Heart left ventricle (tissue), 16 donors: Measurements from ENCODE around the gene HECTD3. TPM values are rescaled to one million over a fixed set of nuclear protein-coding genes. Genes with fewer than 3 reads are reported as not detected.

Experiments used
- ATAC-seq, 4 donors: fragments of 200-7000 bp; cut with Tn5 transposase; one replicate each; pipeline ENCODE4 v1.9.1; 2020 to 2022; ENCODE audit warnings: moderate library complexity in 4 of 4, mild to moderate bottlenecking in 3 of 4, moderate number of reproducible peaks in 1 of 4
- DNase-seq, 5 donors: peaks; one replicate each; pipeline ENCODE4 v3.0.0-alpha.2; 2020
- H3K27ac ChIP-seq, 12 donors: fragments of 200-600 bp; sonication (generic) in 4 of 12; one replicate each; pipeline versions ENCODE4 v1.5.0 to v1.8.0; 2016 to 2022; ENCODE audit warnings: mild to moderate bottlenecking in 2 of 12
- H3K27me3 ChIP-seq, 9 donors: fragments of 200-600 bp; sonication (generic) in 2 of 9; one replicate each; pipeline versions ENCODE4 v1.5.1 to v1.8.0; 2016 to 2022; ENCODE audit warnings: mild to moderate bottlenecking in 3 of 9
- H3K36me3 ChIP-seq, 9 donors: fragments of 200-600 bp; sonication (generic) in 2 of 9; one replicate each; pipeline versions ENCODE4 v1.5.0 to v1.8.0; 2018 to 2022; ENCODE audit warnings: mild to moderate bottlenecking in 2 of 9
- H3K4me1 ChIP-seq, 12 donors: fragments of 200-600 bp; sonication (generic) in 4 of 12; one replicate each; pipeline versions ENCODE4 v1.5.0 to v1.8.0; 2016 to 2022; ENCODE audit warnings: mild to moderate bottlenecking in 3 of 12
- H3K4me3 ChIP-seq, 12 donors: fragments of 200-600 bp; sonication (generic) in 4 of 12; one replicate each; pipeline versions ENCODE4 v1.5.0 to v1.8.0; 2017 to 2022; ENCODE audit warnings: mild to moderate bottlenecking in 9 of 12, moderate library complexity in 4 of 12
- H3K9me3 ChIP-seq, 12 donors: fragments of 200-600 bp; sonication (generic) in 4 of 12; one replicate each; pipeline versions ENCODE4 v1.5.0 to v1.8.0; 2016 to 2022; ENCODE audit warnings: mild to moderate bottlenecking in 1 of 12
- CTCF ChIP-seq, 12 donors: fragments of 200-600 bp; sonication (generic) in 4 of 12; IDR thresholded peaks; one replicate each; pipeline versions ENCODE4 v1.5.0 to v1.8.0; 2018 to 2022; ENCODE audit warnings: antibody characterized with exemption in 12 of 12, mild to moderate bottlenecking in 5 of 12
- POLR2A ChIP-seq, 2 donors: fragments of 450-650 bp; IDR thresholded peaks; one replicate each; pipeline ENCODE4 v1.6.1; 2017; ENCODE audit warnings: antibody characterized with exemption in 2 of 2, mild to moderate bottlenecking in 2 of 2, moderate library complexity in 2 of 2
- WGBS, 4 donors: extraction: QIAGEN DNeasy Blood & Tissue Kit in 2 of 4; methylation state at CpG; one replicate each; pipeline versions ENCODE4 v1.1.5 to v1.1.7; 2013 to 2018; 5-methylcytosine and 5-hydroxymethylcytosine counted together
- intact Hi-C, 10 donors: fragments of 100-400 bp; cut with DNase I; formaldehyde crosslinking; loops; one replicate each; pipeline versions ENCODE4 v1.11.1 to v1.14.2; 2022
- polyA plus RNA-seq, 2 donors: library from polyadenylated mRNA; stranded (reverse); fragments of 200-250 nt; gene quantifications; one replicate each; pipeline ENCODE4 v1.2.3, GENCODE V29; 2013
- total RNA-seq, 9 donors: library from RNA; depleted of rRNA in 2 of 9; stranded (reverse); fragments of >200 nt in 2 of 9; fragmentation: NEBNext Ultra II Directional in 3 of 9; extraction: Animal tissue kit (Norgen Biotek cat#: 25700) in 3 of 9; gene quantifications; one replicate each; pipeline versions ENCODE4 v1.1.0 to v1.2.4, GENCODE V29; 2016 to 2023
- donor health status: ischemic (EF 13 %, LVEDD 7.1; RV severe dilation, severe dysfunction).
- donor health status: healthy with polysubstance abuse.
- donor health status: DM: no; HTN: yes; CAD: no.
- donor health status: DM: no; HTN: no; CAD: no.
- donor health status: ischemic (EF 25% LVEDD 6.9; RV normal size, moderate dysfunction).
- donor health status: ischemic (EF 25% LVEDD 5.7; RV mildly dilated, moderate dysfunction).
- donor health status: healthy.
- donor health status: DM: yes; HTN: yes; CAD: no.
- donor health status: ischemic (EF 35%, LVEDD 5.7; RV mildly dilated, moderate dysfunction).
- donor health status: nonischemic (EF 11% LVEDD 7.7; RV severe dilation, severe dysfunction).
- donor health status: DM: yes; HTN: yes; CAD: no.
- donor health status: PGD.
- donor health status: ischemic (EF 29% LVEDD 5.4; RV normal size, mild dysfunction).
- donor health status: nonischemic (EF 23%, LVEDD 6.1; RV moderate dilation, normal function).

Gene HECTD3
- total and polyA plus RNA-seq, 11 donors, result 17.6 to 34.3 (median 22.8) TPM

DNA sequence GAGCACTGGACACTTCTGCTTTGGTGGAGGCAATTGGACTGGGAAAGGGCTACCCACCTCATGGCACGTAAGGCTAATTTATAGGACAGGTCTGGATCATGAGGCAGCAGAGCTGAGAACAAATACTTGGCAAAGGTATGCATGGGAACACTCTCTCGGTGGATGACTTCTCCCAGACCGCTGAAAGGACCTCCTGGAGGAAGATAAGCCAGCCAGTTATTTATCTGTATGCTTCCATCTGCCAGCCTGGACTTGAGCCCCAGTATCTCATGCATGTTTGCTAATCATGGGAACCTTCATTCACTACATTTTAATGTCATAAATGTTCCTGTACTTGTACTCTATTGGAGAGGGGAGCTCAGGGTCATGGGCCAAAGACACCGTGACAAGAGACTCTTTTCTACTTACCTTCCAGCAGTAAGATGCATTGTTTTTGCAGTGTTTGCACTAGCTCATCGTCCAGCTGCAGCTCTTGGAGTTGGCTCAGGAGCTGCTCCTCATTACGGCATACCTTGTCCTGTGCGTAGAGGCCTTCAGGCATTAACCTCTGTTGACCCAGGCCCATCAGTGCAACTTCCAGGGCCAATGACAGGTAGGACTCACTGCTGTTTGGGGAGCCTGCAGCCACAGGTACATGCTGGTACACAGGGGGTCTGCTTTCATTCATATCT is 24.6 kb upstream of the HECTD3 start:
- intact Hi-C loops, result no loop called here
- H3K4me1 ChIP-seq, result no peaks in the 10 kb centered on the region
- H3K4me3 ChIP-seq, result no peak overlapping the region
- DNase-seq, result no peak
- no peak for TF ChIP-seq POLR2A (IDR thresholded peaks at IDR 0.05)
- TF ChIP-seq CTCF (IDR thresholded peaks at IDR 0.05), result no peak
- no peak overlapping the region for H3K27ac ChIP-seq
- WGBS, 4 donors, result 68 to 77% (median 73%) methylated on average over 7 of the region's 7 CpGs
- H3K36me3 ChIP-seq, result peaks cover 0 to 24% (median 0%) of the 10 kb centered on the region in 9 donors
- no peaks in the 10 kb centered on the region for H3K9me3 ChIP-seq
- no peaks in the 10 kb centered on the region for H3K27me3 ChIP-seq
- ATAC-seq, result no peak

DNA sequence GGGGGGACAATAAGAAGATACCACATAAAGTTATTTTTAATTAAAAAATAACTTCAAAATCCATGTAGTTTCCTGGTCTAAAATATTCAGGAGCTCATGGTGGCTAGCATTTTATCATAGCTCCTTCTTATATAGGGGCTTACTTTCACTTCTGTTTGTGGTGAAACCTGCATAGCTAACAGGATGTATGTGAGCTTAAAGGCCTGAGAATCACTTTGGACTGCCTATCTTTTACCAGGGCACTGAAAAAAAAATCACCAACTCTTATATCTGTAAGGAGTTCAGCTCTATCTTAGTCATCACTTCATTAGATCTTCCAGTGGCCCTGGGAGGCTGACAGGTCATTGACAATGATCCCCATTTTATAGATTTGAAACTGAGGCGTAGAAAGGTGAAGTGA is 22.2 kb upstream of the HECTD3 start:
- H3K9me3 ChIP-seq, result no peaks in the 10 kb centered on the region
- WGBS, 4 donors, result 97 to 100% (median 98%) methylated on average over 1 of the region's 1 CpG
- H3K4me3 ChIP-seq, result no peak overlapping the region
- H3K4me1 ChIP-seq, result no peaks in the 10 kb centered on the region
- H3K27ac ChIP-seq, result no peak overlapping the region
- no peak for DNase-seq
- intact Hi-C loops, result no loop called here
- no peaks in the 10 kb centered on the region for H3K27me3 ChIP-seq
- TF ChIP-seq CTCF (IDR thresholded peaks at IDR 0.05) (no peak), POLR2A (IDR thresholded peaks at IDR 0.05) (no peak)
- peaks cover 0 to 24% (median 0%) of the 10 kb centered on the region in 9 donors for H3K36me3 ChIP-seq
- no peak for ATAC-seq

GRCh38 chr1:45032837-45033236 is 21.7 kb upstream of the HECTD3 start:
- Histone ChIP-seq H3K27ac (no peak overlapping the region), H3K9me3 (no peaks in the 10 kb centered on the region), H3K36me3 (peaks cover 0 to 24% (median 0%) of the 10 kb centered on the region in 9 donors), H3K4me3 (no peak overlapping the region), H3K27me3 (no peaks in the 10 kb centered on the region), H3K4me1 (no peaks in the 10 kb centered on the region)
- TF ChIP-seq CTCF (IDR thresholded peaks at IDR 0.05), result no peak
- no peak for DNase-seq
- 73 to 80% (median 75%) methylated on average over 2 of the region's 2 CpGs for WGBS, 4 donors
- intact Hi-C loops, result no loop called here
- no peak for ATAC-seq

DNA sequence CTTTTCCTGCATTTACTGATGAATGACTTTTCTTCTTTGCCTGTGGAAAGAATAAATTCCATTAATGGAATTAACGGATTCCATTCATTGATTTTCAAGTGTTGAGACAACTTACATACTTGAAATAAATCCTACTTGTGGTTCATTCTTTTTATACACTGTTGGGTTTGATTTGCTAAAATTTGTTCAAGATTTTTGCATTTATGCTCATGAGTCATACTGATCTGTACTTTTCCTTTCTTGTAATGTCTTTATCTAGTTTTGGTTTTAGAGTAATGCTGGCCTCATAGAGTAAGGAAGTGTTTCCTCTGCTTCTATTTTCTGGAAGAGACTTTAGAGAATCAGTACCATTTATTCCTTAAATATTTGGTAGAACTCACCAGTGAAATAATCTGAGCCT is 15.3 kb upstream of the HECTD3 start:
- H3K9me3 ChIP-seq, result peaks cover 0 to 7% (median 0%) of the 10 kb centered on the region in 12 donors
- no peak overlapping the region for H3K4me3 ChIP-seq
- no peaks in the 10 kb centered on the region for H3K4me1 ChIP-seq
- intact Hi-C loops, result no loop called here
- ATAC-seq (no peak), DNase-seq (no peak)
- 86 to 97% (median 90%) methylated on average over 1 of the region's 1 CpG for WGBS, 4 donors
- H3K27me3 ChIP-seq, result no peaks in the 10 kb centered on the region
- no peak for TF ChIP-seq CTCF (IDR thresholded peaks at IDR 0.05)
- TF ChIP-seq POLR2A (IDR thresholded peaks at IDR 0.05), result no peak
- no peaks in the 10 kb centered on the region for H3K36me3 ChIP-seq
- H3K27ac ChIP-seq, result no peak overlapping the region
